Activated CD4-positive, alpha-beta memory T cell treated with anti-CD3 and anti-CD28 coated beads, Interleukin-2, amount 10 ng/mL, durations not matched to agents 7 days and 5 days (primary cell): ENCODE results near the gene ELMO1. TPM values are rescaled to one million over a fixed set of nuclear protein-coding genes. Genes with fewer than 3 reads are reported as not detected.

ENCODE experiments used
- CTCF ChIA-PET: fragments of 350-600 bp; sonication (Branson Sonifier 250); formaldehyde crosslinking; loops from one replicate; lab custom pipeline; 2021; ENCODE audit warnings: antibody characterized with exemption, inconsistent platforms; lab: Charles Lee
- POLR2A ChIA-PET: fragments of 350-600 bp; sonication (Branson Sonifier 250); formaldehyde crosslinking; loops from one replicate; lab custom pipeline; 2021; ENCODE audit warnings: antibody characterized with exemption; lab: Charles Lee
- DNase-seq: peaks from one replicate; pipeline ENCODE4 v3.0.0-alpha.2; 2020
- H3K27ac Mint-ChIP-seq: one replicate; pipeline ENCODE4 v1.8.0; 2021; ENCODE audit warnings: mild to moderate bottlenecking, mixed read lengths
- H3K27me3 Mint-ChIP-seq: one replicate; pipeline ENCODE4 v1.8.0; 2021; ENCODE audit warnings: mixed read lengths
- H3K36me3 Mint-ChIP-seq: one replicate; pipeline ENCODE4 v1.8.0; 2021; ENCODE audit warnings: low read depth, mixed read lengths
- H3K4me1 Mint-ChIP-seq: one replicate; pipeline ENCODE4 v1.8.0; 2021; ENCODE audit warnings: mixed read lengths
- H3K4me3 Mint-ChIP-seq: one replicate; pipeline ENCODE4 v1.8.0; 2021; ENCODE audit warnings: mild to moderate bottlenecking, mixed read lengths
- H3K9me3 Mint-ChIP-seq: one replicate; pipeline ENCODE4 v1.8.0; 2021; ENCODE audit warnings: mixed read lengths
- total RNA-seq, 2 experiments: library from RNA; stranded (reverse); gene quantifications; one replicate each; pipeline ENCODE4 v1.2.3, GENCODE V29; 2021

ELMO1 gene
- total RNA-seq, 2 experiments from 2014 or later: 100 to 102 TPM

DNA sequence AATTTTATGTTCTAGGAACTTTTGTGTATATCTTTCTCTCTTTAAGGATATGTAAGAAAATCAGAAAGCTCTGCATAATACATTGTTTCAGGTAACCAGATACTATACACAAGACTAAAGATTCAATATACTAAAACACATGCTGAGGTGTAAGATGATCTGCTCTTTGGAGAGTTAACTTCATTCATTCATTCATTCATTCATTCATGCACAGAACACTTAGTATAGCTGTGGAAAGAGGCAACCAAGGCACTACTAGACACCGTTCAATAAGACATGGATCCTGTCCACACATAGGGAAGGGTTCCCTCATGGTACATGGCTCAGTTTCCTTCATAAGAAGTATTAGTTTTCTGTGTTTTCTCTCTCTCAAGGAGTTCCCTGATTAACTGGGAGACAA is 516.8 kb downstream of the ELMO1 start:
- H3K27me3 Mint-ChIP-seq: no peaks in the 10 kb centered on the region
- H3K36me3 Mint-ChIP-seq: peaks cover 82% of the 10 kb centered on the region
- H3K9me3 Mint-ChIP-seq: peaks cover 41% of the 10 kb centered on the region
- H3K27ac Mint-ChIP-seq: no peak overlapping the region
- ChIA-PET CTCF (no interaction called here), POLR2A (no interaction called here)
- DNase-seq: no peak
- peaks cover 8% of the 10 kb centered on the region for H3K4me1 Mint-ChIP-seq
- no peak overlapping the region for H3K4me3 Mint-ChIP-seq

DNA sequence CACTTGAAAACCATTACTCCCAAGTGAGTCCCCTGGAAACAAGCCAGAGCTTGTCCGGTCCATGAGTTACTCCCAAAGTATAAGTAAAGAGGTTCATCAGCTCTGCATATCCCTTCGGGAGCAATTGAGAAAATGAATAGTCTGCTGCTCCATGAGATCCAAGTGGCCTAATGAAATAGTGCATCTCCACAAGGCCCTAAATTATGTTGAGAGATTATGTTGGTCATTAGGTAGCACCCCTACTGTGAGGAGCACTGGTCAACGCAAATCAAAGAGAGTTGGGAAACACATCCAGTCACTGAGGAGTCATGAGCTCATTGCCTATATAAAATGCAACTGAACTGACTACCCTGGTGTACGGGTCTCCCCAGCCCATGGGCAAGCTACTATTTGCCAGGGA is 518.9 kb downstream of the ELMO1 start:
- Mint-ChIP-seq H3K27me3 (no peaks in the 10 kb centered on the region), H3K4me1 (no peaks in the 10 kb centered on the region), H3K36me3 (peaks cover 68% of the 10 kb centered on the region), H3K9me3 (peaks cover 23% of the 10 kb centered on the region), H3K27ac (no peak overlapping the region), H3K4me3 (no peak overlapping the region)
- no peak for DNase-seq
- ChIA-PET POLR2A (interaction anchor here (0.7 kb wide), 1 partner anchor 8 kb away, joined by 3 read pairs; no protein-coding TSS in a partner anchor), CTCF (interaction anchor here (0.6 kb wide), 1 partner anchor 9 kb away, joined by 4 read pairs; no protein-coding TSS in a partner anchor)

DNA sequence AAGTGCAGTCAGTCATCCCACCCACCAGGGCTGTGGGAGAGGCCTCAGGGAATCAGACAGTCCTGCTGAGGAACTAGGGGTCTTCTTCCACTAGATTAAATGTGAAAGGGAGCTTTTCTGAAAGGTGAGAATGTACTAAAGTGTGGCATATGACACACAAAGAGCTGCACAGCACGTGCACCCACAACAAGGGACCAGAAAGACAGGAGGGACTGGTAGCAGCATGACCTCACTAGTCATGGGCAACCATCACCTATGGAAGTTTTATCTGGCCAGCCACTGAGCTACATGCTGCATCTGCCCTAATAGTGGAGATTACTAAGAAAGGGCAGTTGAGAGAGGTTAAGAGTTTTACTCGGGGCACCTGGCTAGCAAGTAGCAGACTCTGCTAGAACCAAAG is 519.9 kb downstream of the ELMO1 start:
- H3K36me3 Mint-ChIP-seq: peaks cover 66% of the 10 kb centered on the region
- H3K27me3 Mint-ChIP-seq: no peaks in the 10 kb centered on the region
- ChIA-PET CTCF (interaction anchor here (1.5 kb wide), 1 partner anchor 10 kb away, joined by 3 read pairs; no protein-coding TSS in a partner anchor), POLR2A (interaction anchor here (0.6 to 0.7 kb wide), 2 partner anchors 9 to 142 kb away, joined by 3 read pairs; no protein-coding TSS in a partner anchor)
- H3K4me1 Mint-ChIP-seq: no peaks in the 10 kb centered on the region
- H3K27ac Mint-ChIP-seq: no peak overlapping the region
- DNase-seq: no peak
- H3K4me3 Mint-ChIP-seq: no peak overlapping the region
- peaks cover 19% of the 10 kb centered on the region for H3K9me3 Mint-ChIP-seq

DNA sequence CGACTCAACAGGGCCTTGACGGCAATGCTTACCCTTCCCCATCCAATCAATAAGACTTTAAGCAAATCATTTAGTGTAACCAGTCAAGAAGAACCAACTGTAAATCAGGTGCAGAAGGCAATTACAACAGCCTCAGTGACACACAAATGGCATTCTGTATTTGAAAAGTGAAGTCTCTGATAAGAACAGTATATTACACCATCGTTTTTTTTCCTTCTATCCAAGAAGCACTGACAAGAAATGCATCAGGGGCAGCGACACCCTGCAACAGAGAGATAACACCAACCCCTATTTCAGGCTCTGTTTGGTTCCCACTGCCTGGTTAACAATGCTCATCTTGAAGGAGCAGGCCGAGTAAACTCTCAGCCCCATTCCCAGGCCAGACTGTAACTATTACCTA is 520.4 kb downstream of the ELMO1 start:
- POLR2A ChIA-PET: interaction anchor here (0.6 kb wide), 1 partner anchor 142 kb away, joined by 3 read pairs; no protein-coding TSS in a partner anchor
- H3K27ac Mint-ChIP-seq: no peak overlapping the region
- H3K9me3 Mint-ChIP-seq: peaks cover 17% of the 10 kb centered on the region
- no peak for DNase-seq
- CTCF ChIA-PET: interaction anchor here (1.5 kb wide), 1 partner anchor 10 kb away, joined by 3 read pairs; no protein-coding TSS in a partner anchor
- H3K36me3 Mint-ChIP-seq: peaks cover 62% of the 10 kb centered on the region
- H3K27me3 Mint-ChIP-seq: no peaks in the 10 kb centered on the region
- no peaks in the 10 kb centered on the region for H3K4me1 Mint-ChIP-seq
- H3K4me3 Mint-ChIP-seq: no peak overlapping the region

DNA sequence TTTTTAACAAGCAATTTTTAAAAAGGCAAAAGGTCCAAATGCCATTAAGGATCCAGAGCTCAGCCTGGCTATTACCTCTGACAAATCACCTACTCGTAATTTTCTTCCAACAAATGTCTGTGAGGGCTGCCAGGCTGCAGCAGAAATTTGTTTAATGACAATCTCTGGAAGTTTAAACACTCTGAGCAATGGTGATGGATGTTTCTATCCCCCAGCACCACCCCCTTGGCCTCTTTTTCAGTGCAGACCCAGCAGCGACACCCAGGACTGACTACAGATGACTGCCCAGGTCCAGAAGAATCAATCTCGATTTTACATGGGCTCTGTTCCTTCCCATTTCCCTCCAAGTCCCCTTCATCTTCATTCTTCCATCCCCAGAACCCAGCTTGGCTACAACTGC is 523.0 kb downstream of the ELMO1 start:
- Mint-ChIP-seq H3K36me3 (peaks cover 59% of the 10 kb centered on the region), H3K4me1 (no peaks in the 10 kb centered on the region), H3K4me3 (no peak overlapping the region), H3K27ac (no peak overlapping the region), H3K9me3 (peaks cover 18% of the 10 kb centered on the region), H3K27me3 (no peaks in the 10 kb centered on the region)
- ChIA-PET CTCF (no interaction called here), POLR2A (no interaction called here)
- no peak for DNase-seq

DNA sequence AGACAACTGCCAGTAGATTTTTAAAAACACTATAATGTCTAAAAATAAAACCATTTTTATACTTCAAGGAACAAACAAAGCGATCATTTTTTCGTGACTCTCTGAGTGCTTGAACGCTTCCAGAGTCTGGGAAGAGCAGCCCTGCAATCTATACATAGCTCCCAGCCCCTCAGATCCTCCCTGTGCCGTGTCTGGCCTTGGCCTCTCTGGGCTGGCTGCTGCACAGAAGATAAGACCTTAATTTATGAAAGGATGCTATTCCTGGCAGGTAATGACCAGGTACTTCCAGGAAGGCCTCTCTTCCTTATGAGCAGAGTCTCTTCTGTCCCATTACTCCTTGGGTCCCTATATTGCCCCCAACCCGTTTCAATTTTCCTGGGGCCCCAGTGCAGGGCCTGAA is 523.5 kb downstream of the ELMO1 start:
- Mint-ChIP-seq H3K4me1 (no peaks in the 10 kb centered on the region), H3K27me3 (no peaks in the 10 kb centered on the region), H3K9me3 (peaks cover 22% of the 10 kb centered on the region), H3K36me3 (peaks cover 58% of the 10 kb centered on the region), H3K4me3 (no peak overlapping the region), H3K27ac (no peak overlapping the region)
- POLR2A ChIA-PET: no interaction called here
- CTCF ChIA-PET: no interaction called here
- DNase-seq: no peak

DNA sequence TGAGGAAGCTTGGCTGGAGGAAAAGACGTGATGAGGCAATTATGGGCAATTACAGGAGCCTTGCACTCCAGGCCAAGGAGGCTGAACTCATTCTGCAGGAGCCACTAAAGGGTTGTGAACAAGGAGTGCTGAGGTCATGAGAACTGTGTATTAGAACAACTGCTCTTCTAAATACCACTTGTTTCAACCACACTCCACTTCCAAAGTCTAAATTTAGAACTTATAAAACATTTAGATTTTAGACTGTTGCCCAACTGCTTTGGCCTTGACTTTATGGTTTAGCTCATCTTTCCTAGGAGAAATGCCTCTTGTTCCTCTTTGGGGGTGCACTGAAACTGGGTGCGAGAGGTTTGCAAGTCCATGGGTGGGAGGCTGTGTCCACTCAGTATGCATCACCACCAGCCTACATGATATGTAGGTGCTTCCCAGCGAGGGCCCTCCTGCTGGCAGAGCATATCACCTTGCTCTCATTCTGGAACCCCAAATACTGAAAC is 524.7 kb downstream of the ELMO1 start:
- POLR2A ChIA-PET: no interaction called here

DNA sequence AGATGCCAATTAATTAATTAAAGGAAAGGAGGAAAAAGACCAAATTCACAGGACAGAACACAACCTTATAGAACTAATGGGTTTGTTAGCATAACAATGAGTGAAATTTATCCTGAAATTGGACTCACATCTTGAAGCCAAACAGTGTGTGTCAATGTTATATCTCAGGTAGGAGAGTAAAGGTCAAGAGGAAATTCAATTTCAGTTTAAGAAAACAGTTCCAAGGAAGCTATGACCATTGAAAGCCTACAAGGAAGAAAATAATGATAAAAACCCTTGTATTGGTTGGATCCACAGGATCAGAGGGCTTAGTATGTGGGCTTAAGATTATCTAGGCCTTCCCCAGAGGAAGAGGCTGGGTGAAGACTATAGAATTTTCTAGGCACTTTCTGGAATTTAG is 525.5 kb downstream of the ELMO1 start:
- CTCF ChIA-PET: no interaction called here

More for the DNA sequence above, 524.7 kb downstream of the ELMO1 start:
- H3K4me3 Mint-ChIP-seq: no peak overlapping the region
- H3K36me3 Mint-ChIP-seq: peaks cover 47% of the 10 kb centered on the region
- DNase-seq: no peak
- CTCF ChIA-PET: no interaction called here
- H3K9me3 Mint-ChIP-seq: peaks cover 20% of the 10 kb centered on the region
- no peaks in the 10 kb centered on the region for H3K27me3 Mint-ChIP-seq
- no peak overlapping the region for H3K27ac Mint-ChIP-seq
- no peaks in the 10 kb centered on the region for H3K4me1 Mint-ChIP-seq

DNA sequence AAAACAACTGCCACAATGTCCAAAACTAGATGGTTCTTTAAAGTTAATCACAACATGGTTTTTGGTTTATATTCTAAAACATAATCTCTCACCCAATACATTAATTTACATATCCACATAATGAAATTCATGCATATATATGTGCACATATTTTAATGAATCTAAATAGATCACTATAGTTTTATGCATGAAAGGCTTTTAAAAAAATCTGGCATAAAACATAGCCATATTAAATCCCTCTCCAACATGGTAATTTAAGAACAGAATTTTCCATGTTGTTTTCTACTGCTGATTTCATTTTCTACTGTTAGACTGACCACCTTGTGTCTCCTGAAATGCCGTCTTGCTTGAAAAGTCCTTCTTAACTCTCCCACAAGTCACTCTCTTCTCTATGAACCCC is 528.2 kb downstream of the ELMO1 start:
- ChIA-PET POLR2A (no interaction called here), CTCF (no interaction called here)
- H3K27ac Mint-ChIP-seq: no peak overlapping the region
- H3K36me3 Mint-ChIP-seq: peaks cover 46% of the 10 kb centered on the region
- no peak overlapping the region for H3K4me3 Mint-ChIP-seq
- H3K4me1 Mint-ChIP-seq: no peaks in the 10 kb centered on the region
- peaks cover 16% of the 10 kb centered on the region for H3K9me3 Mint-ChIP-seq
- H3K27me3 Mint-ChIP-seq: no peaks in the 10 kb centered on the region
- DNase-seq: no peak

More for the DNA sequence above, 525.5 kb downstream of the ELMO1 start:
- no peaks in the 10 kb centered on the region for H3K4me1 Mint-ChIP-seq
- no peak overlapping the region for H3K4me3 Mint-ChIP-seq
- DNase-seq: no peak
- POLR2A ChIA-PET: no interaction called here
- no peaks in the 10 kb centered on the region for H3K27me3 Mint-ChIP-seq
- H3K27ac Mint-ChIP-seq: no peak overlapping the region
- H3K36me3 Mint-ChIP-seq: peaks cover 42% of the 10 kb centered on the region
- peaks cover 17% of the 10 kb centered on the region for H3K9me3 Mint-ChIP-seq

DNA sequence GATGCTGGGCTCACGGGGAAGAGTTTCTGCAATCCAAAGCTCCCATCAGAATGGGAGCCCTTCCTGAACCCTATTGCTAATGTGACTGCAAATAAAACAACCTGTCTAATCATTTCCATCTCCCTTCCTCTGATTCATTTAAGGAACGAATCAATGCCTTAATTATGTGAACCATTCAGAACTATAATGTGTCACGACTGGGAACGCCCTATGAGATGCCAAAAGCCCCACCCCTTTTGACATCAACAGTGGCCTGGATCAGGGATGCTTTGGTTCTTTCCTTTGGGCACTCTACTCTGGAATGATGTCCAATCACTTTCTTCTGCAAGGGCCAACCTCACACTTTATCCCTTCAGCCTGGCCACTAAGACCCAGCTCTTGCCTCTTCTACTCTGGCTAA is 528.9 kb downstream of the ELMO1 start:
- H3K27ac Mint-ChIP-seq: no peak overlapping the region
- ChIA-PET CTCF (no interaction called here), POLR2A (no interaction called here)
- H3K27me3 Mint-ChIP-seq: no peaks in the 10 kb centered on the region
- H3K4me3 Mint-ChIP-seq: no peak overlapping the region
- H3K9me3 Mint-ChIP-seq: peaks cover 16% of the 10 kb centered on the region
- no peak for DNase-seq
- H3K4me1 Mint-ChIP-seq: no peaks in the 10 kb centered on the region
- H3K36me3 Mint-ChIP-seq: peaks cover 46% of the 10 kb centered on the region

DNA sequence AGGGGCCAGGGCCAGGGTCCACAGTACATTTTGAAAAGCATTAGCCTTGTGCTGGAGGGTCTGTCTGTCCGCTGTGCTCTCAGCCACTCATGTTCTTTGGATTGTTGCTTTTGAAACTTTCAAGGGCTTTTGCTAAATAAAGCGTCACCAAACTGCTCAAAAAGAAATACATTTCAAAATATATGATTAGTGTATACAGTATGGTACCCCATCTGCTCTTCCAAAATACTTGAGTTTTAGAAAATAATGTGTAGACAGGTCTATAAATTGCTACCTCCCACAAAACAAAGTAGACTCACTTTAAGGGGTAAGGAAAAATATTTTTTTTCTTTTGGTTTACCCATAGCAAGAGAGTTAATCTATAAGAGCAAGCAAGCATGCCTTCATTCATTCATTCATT is 530.1 kb downstream of the ELMO1 start:
- no peak overlapping the region for H3K4me3 Mint-ChIP-seq
- CTCF ChIA-PET: no interaction called here
- no peak overlapping the region for H3K27ac Mint-ChIP-seq
- H3K9me3 Mint-ChIP-seq: peaks cover 16% of the 10 kb centered on the region
- H3K4me1 Mint-ChIP-seq: no peaks in the 10 kb centered on the region
- POLR2A ChIA-PET: no interaction called here
- peaks cover 39% of the 10 kb centered on the region for H3K36me3 Mint-ChIP-seq
- no peak for DNase-seq
- H3K27me3 Mint-ChIP-seq: no peaks in the 10 kb centered on the region

DNA sequence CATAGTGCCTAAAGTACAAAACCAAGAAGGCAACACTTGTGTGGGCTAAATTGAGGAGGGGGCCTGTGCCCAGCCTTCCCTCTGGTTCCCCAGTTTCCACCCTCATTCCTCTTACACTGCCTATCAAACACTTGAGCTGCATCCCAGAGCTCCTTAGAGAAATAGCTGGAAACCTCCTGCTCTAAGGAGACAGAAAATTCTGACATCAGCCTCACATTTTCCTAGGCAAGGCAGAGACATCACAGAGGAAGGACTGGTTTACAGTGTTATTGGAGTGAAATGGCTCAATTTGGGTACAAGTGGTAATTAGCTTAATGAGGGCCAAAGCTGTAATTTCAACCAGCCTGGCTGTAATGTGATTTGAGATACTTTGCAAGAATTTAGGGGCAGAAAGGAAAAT is 532.0 kb downstream of the ELMO1 start:
- H3K4me1 Mint-ChIP-seq: no peaks in the 10 kb centered on the region
- no peak overlapping the region for H3K4me3 Mint-ChIP-seq
- no peaks in the 10 kb centered on the region for H3K27me3 Mint-ChIP-seq
- DNase-seq: no peak
- H3K36me3 Mint-ChIP-seq: peaks cover 34% of the 10 kb centered on the region
- H3K27ac Mint-ChIP-seq: no peak overlapping the region
- peaks cover 11% of the 10 kb centered on the region for H3K9me3 Mint-ChIP-seq
- ChIA-PET POLR2A (no interaction called here), CTCF (no interaction called here)

DNA sequence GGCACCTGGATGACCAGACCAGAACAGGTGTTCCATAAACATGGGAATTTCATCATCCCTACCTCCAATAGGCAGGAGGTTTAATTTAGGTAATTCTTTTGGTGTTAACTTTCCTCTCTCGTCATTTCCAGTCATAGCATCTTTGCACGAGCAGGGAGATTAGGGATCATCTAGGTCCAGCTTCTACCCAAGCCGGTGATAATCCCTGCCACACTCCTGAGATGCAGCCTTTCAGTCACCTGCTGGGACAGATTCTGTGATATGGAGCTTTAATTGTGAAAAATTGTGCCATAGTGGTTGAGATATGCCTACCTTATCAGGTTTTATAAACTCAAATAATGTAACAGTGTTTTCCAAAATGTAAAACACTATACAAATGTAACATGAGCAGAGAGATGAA is 532.5 kb downstream of the ELMO1 start:
- H3K36me3 Mint-ChIP-seq: peaks cover 34% of the 10 kb centered on the region
- H3K27me3 Mint-ChIP-seq: no peaks in the 10 kb centered on the region
- H3K27ac Mint-ChIP-seq: no peak overlapping the region
- no peaks in the 10 kb centered on the region for H3K4me1 Mint-ChIP-seq
- POLR2A ChIA-PET: no interaction called here
- CTCF ChIA-PET: no interaction called here
- no peak for DNase-seq
- H3K4me3 Mint-ChIP-seq: no peak overlapping the region
- H3K9me3 Mint-ChIP-seq: peaks cover 8% of the 10 kb centered on the region

DNA sequence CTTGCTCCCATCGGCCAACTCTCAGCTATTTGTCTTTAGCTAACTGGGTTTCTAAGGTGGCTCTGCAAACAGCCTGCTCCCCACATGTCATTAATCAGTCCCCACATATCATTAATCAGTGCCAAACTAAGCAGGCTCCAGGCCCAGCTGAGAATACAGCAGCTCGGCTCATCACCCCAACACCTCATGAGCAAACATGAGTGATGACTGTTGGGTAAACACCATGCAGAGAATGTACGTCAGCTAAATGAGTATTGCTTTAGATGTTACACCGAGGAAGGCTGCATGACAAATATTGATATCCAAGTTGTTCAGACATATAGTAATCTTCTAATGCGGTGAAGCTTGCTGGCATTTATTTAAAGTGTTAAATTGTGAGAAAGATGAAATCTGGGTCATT is 536.9 kb downstream of the ELMO1 start:
- H3K4me1 Mint-ChIP-seq: no peaks in the 10 kb centered on the region
- peaks cover 48% of the 10 kb centered on the region for H3K36me3 Mint-ChIP-seq
- H3K9me3 Mint-ChIP-seq: peaks cover 6% of the 10 kb centered on the region
- no peak overlapping the region for H3K4me3 Mint-ChIP-seq
- no peaks in the 10 kb centered on the region for H3K27me3 Mint-ChIP-seq
- ChIA-PET CTCF (no interaction called here), POLR2A (no interaction called here)
- H3K27ac Mint-ChIP-seq: no peak overlapping the region
- DNase-seq: no peak
